CD4-positive, alpha-beta T cell treated with Interleukin-17A for 4 hours (primary cell): ENCODE results near the gene SLC6A15.

Source experiments
- DNase-seq: peaks from one replicate; pipeline ENCODE4 v3.0.0-alpha.2; 2020; ENCODE audit warnings: mixed read lengths

Gene SLC6A15

GRCh38 chr12:84912198-84913128, at the start of gene SLC6A15:
SLC6A15 (minus strand) TSS chr12:84912799; CDS start chr12:84892120, 20,679 bp downstream.
- no peak for DNase-seq

DNA sequence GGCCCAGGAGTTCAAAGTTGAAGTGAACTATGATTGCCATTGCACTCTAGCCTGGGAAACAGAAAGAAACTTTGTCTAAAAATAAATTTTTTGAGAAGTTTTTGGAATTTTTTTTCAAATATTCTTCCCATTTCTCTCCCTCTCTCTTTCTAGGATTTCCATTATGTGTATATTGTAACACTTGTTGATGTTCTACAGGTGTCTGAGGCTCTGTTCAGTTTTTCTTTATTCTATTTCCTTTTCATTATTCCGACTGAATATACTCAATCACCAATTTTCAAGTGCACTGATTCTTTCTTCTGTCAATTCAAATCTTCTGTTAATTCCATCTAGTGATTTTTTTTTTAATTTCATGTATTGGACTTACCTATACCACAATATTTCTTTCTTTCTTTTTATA, 48.3 kb upstream of the SLC6A15 start:
- DNase-seq, result no peak

GRCh38 chr12:84955298-84955697, 42.7 kb upstream of the SLC6A15 start:
- DNase-seq, result no peak

GRCh38 chr12:84954415-84954814, 41.8 kb upstream of the SLC6A15 start:
- DNase-seq, result no peak

DNA sequence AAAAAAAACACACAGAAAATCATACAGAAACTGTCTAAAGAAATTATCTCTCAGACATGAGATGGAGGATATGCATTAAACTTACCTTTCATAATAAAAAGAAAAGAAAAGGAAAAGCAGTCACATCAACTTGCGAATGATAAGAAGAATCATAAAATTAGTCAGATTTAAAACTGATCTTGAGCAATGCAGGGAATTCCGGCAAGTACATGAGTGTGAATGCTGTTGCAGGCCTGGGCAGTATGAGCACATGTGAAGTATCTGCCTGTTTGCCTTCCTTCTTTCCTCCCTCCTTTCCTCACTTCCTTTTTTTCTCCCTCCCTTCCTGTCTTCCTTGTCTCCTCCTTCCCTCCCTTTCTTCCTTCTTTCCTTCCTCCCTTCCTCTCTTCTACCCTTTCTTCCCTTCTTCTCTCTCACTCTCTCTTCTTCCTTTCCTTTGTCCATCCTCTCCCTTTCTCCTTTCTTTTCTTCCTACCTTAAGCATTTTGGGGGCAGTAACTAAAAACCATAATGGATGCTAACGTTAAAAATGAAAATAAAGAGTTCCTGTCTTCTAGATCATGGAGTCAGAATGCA, 38.5 kb upstream of the SLC6A15 start:
- no peak for DNase-seq

GRCh38 chr12:84946753-84947152, 34.2 kb upstream of the SLC6A15 start:
- no peak for DNase-seq

GRCh38 chr12:84937415-84937814, 24.8 kb upstream of the SLC6A15 start:
- no peak for DNase-seq

DNA sequence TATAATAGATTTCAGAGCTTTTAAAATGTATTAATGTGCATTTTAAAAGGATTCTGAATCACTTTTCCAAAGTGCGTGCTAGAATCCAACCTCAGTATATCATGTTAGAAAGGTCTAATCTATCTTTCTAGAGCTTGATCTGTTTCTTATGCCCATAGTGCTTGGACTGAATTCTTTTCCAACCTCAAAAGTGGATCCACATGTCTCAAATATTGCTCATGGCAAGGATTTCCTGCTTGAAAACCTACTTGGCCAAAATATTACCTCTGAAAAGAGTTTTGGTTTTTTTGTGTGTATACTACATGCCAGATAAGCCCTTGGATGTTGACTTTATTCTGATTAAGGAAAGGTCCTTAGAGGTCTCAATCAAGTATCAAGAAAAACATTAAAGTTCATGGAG, 16.9 kb upstream of the SLC6A15 start:
- DNase-seq, result no peak

- DNase-seq, result no peak
Observed at GRCh38 chr12:84924981-84925380, 12.4 kb upstream of the SLC6A15 start.

DNA sequence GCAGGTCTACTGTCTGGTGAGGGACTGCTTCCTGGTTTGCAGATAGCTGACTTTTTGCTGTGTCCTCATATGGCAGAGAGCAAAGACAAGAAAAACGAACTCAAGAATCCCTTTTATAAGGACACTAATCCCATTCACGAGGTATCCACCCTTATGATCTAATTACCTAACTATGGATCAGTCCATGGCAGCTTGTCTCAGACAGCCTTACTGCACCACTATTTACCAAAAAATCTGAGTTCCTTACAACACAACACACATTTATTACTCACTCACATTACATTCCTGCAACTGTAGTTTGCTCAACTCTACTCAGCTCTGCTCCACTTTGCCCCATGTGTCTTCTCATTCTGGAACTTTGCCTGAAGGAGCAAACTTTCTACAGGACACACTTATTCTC, 10.1 kb upstream of the SLC6A15 start:
- no peak for DNase-seq

- DNase-seq, result no peak
Observed at GRCh38 chr12:84920331-84920730, 7.7 kb upstream of the SLC6A15 start.

DNA sequence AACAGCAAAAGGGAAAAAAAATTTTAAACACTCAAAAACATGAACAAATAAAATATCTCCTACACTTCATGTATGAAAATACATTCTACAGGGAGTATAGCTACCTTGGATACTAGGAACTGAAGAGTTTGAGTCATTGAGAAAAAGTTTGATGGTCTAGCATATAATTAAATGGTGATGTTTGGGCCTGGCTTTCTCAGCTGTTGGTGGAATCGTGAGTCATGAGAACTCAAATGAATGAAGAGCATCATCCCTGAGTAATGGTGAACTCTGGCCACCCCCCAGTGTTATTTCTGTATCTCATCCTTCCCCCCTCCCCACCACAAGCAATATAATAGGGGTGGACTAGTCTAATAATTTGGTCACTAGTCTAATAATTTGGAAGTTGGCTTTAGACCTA, 6.7 kb upstream of the SLC6A15 start:
- no peak for DNase-seq

DNA sequence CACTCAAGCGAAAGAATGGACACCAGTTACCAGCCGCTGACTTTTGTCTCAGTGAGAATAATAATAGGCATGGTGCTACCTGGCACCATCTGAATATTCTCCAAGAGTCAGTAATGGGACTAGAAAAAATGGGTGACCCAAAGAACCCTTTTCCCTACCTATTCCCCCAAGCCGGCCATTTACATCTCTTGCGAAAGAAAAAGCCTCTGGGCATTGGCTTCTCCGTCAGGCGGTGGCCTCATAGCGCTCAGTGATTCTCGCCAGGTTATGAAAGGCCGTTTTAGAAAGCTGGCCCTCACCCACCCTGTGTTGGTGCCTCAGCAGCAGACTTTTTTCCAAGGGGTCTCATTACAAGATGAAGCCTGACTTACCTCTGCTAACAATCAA, 523 bp upstream of the SLC6A15 start:
- no peak for DNase-seq

GRCh38 chr12:84911271-84912197, 1.1 kb downstream of the SLC6A15 start:
- no peak for DNase-seq

- no peak for DNase-seq
Observed at GRCh38 chr12:84910549-84911241, 1.9 kb downstream of the SLC6A15 start.

DNA sequence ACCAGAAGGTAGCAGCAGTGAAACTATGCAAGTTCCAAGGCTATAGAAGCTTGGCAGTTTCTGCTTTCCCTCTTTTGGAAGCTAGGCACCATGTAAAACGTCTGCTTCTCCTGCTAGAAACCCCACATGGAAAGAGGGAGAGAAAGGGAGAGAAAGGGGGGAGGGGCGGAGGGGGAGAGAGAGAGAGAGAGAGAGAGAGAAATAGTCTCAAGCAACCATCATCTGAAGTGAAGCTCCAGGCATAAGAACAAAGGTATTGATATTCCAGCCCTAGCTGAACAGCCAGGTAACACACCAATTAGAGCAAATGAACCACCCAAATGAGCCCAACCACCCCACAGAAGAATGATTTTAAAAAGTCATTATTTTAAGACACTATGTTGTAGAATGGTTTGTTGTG, 8.5 kb downstream of the SLC6A15 start:
- DNase-seq, result no peak

GRCh38 chr12:84891106-84891838, 21.3 kb downstream of the SLC6A15 start:
- DNase-seq, result no peak

GRCh38 chr12:84889818-84890217, 22.8 kb downstream of the SLC6A15 start:
- DNase-seq, result no peak

DNA sequence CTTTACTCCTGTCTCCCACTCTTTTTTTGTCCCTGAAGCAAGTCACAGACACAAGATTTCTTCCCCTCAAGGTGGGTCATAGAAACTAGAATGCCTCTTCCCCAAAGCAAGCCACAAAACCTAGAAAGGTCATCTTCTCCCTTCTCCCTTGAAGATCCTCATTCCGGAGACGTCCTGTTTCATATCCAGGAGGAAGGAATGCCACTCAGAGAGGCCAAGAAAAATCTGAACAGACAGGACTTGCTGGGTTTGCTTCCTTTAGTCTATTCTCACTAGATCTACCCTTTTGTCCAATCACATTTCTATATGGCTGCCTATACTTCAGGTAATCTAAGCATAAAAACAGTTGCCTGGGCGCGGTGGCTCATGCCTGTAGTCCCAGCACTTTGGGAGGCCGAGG, 23.7 kb downstream of the SLC6A15 start:
- no peak for DNase-seq

DNA sequence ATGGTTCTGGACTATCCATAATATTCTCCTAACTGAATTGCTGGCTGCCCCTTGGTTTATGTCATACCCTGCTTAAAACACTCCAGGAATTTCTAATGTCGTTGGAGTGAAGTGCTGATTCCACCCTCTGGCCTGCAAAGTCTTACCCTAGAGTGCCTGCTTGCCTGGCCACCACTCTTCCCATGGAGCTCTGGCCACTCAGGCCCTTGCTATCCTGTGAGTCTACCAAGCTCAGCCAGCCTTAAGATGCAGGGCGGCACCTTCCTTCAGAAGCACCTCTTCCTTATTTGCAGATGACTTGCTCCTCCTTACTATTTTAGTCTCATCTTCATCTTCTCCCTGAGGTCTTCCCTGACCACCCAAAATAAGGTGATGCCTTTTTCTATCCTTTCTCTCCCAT, 35.3 kb downstream of the SLC6A15 start:
- no peak for DNase-seq

DNA sequence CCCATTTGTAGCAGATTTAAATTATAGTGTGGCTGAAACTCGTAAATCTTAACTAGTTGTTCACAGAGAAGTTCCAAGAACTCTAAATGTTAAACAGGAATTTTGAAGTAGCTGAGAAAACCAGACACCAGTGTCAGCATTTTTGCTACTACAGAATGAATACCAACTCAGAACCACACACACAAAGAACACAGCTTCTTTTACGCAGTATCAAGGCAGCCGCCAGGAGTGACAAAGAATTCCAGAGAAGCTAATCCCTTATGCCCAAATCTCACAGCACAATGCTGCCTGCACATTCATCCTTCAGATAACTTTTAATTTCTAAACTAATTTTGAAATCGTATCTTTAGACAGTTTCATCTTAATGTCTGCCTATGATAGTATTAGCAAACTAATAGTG, 37.4 kb downstream of the SLC6A15 start:
- no peak for DNase-seq

DNA sequence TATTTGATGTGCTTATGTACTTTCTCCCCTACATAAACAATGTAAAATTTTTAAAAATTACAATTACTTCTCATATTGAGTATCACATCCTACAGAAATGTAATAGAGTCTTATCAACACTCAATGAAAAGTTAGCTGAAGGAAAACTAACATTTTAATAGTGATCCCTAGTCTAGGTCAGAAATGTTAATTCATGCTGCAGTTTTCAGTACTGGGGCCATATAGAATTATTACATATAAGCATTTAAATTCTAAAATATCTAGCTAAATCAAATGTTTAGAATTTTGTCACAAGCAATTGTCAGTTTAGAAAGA, 37.8 kb downstream of the SLC6A15 start:
- DNase-seq, result no peak
